ENCODE results near the gene RBBP7. TPM values are rescaled to one million over a fixed set of nuclear protein-coding genes. Genes with fewer than 3 reads are reported as not detected.

RBBP7 gene
- 234 and 235 TPM in 2 replicates for total RNA-seq
- long read RNA-seq, transcript RBBP7-204 (12 exons, 1,904 nt) = minor isoform, 20 of 1,005 reads
- long read RNA-seq, transcript RBBP7-203 (12 exons, 2,333 nt) = major isoform, 811 of 1,005 reads
- long read RNA-seq, transcript RBBP7-202 (12 exons, 2,036 nt) = minor isoform, 21 of 1,005 reads
- long read RNA-seq, partial matches to known transcripts = 29 of 1,005 reads
- long read RNA-seq, other reads (novel, unspliced or antisense) = 124 of 1,005 reads

GRCh38 chrX:16870095-16870861, at the start of gene RBBP7:
Gene RBBP7, minus strand, starts transcription at chrX:16870362. Its CDS starts 309 bp downstream, at chrX:16870053.
- H3K4me3 Mint-ChIP-seq (ENCODE audit: low read depth) = peak within 1 kb of the TSS; percentile 99
- peak; percentile 97 for DNase-seq (ENCODE audit: low spot score, unreplicated experiment)
- peaks cover 7% of the 10 kb centered on the region for H3K36me3 Mint-ChIP-seq (ENCODE audit: insufficient read depth)
- TF ChIP-seq CTCF (IDR thresholded peaks at IDR 0.05; ENCODE audit: unreplicated experiment) = no peak
- H3K27ac Mint-ChIP-seq = peak within 1 kb of the TSS; percentile 100
- H3K4me1 Mint-ChIP-seq (ENCODE audit: low read depth) = peaks cover 41% of the 10 kb centered on the region
- H3K27me3 Mint-ChIP-seq = peaks cover 6% of the 10 kb centered on the region
- no peaks in the 10 kb centered on the region for H3K9me3 Mint-ChIP-seq (ENCODE audit: low read depth)

DNA sequence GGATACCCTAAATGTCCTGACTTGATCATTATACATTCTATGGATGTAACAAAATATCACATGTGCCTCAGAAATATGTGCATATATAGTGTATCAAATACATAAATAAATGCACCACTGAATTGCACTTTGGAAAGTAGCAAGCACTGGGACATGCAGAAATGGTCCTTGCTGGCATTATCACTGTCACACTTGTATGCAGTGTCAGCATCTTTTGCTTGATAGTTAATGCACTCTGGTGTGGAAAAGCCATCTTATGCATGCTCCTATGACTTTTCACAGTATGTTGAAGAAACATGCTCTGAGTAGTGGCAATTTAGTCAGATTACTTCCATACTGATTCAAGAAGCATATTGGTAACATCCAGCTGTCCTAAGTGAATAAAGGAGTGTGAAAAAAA, 48.8 kb upstream of the RBBP7 start:
- no peak for TF ChIP-seq CTCF (IDR thresholded peaks at IDR 0.05; ENCODE audit: unreplicated experiment)
- H3K27me3 Mint-ChIP-seq = no peaks in the 10 kb centered on the region
- H3K4me1 Mint-ChIP-seq (ENCODE audit: low read depth) = peaks cover 2% of the 10 kb centered on the region
- no peak overlapping the region for H3K4me3 Mint-ChIP-seq (ENCODE audit: low read depth)
- no peak overlapping the region for H3K27ac Mint-ChIP-seq
- no peaks in the 10 kb centered on the region for H3K36me3 Mint-ChIP-seq (ENCODE audit: insufficient read depth)
- DNase-seq (ENCODE audit: low spot score, unreplicated experiment) = no peak
- H3K9me3 Mint-ChIP-seq (ENCODE audit: low read depth) = no peaks in the 10 kb centered on the region

- no peak overlapping the region for H3K27ac Mint-ChIP-seq
- no peak for TF ChIP-seq CTCF (IDR thresholded peaks at IDR 0.05; ENCODE audit: unreplicated experiment)
- H3K36me3 Mint-ChIP-seq (ENCODE audit: insufficient read depth) = no peaks in the 10 kb centered on the region
- H3K9me3 Mint-ChIP-seq (ENCODE audit: low read depth) = no peaks in the 10 kb centered on the region
- H3K27me3 Mint-ChIP-seq = no peaks in the 10 kb centered on the region
- H3K4me3 Mint-ChIP-seq (ENCODE audit: low read depth) = no peak overlapping the region
- peaks cover 2% of the 10 kb centered on the region for H3K4me1 Mint-ChIP-seq (ENCODE audit: low read depth)
- DNase-seq (ENCODE audit: low spot score, unreplicated experiment) = no peak
Measured at GRCh38 chrX:16917120-16917519, 47.0 kb upstream of the RBBP7 start.

GRCh38 chrX:16916561-16916960, 46.4 kb upstream of the RBBP7 start:
- no peaks in the 10 kb centered on the region for H3K27me3 Mint-ChIP-seq
- H3K36me3 Mint-ChIP-seq (ENCODE audit: insufficient read depth) = no peaks in the 10 kb centered on the region
- no peaks in the 10 kb centered on the region for H3K9me3 Mint-ChIP-seq (ENCODE audit: low read depth)
- H3K4me3 Mint-ChIP-seq (ENCODE audit: low read depth) = no peak overlapping the region
- H3K4me1 Mint-ChIP-seq (ENCODE audit: low read depth) = peaks cover 2% of the 10 kb centered on the region
- no peak overlapping the region for H3K27ac Mint-ChIP-seq
- TF ChIP-seq CTCF (IDR thresholded peaks at IDR 0.05; ENCODE audit: unreplicated experiment) = no peak
- no peak for DNase-seq (ENCODE audit: low spot score, unreplicated experiment)

DNA sequence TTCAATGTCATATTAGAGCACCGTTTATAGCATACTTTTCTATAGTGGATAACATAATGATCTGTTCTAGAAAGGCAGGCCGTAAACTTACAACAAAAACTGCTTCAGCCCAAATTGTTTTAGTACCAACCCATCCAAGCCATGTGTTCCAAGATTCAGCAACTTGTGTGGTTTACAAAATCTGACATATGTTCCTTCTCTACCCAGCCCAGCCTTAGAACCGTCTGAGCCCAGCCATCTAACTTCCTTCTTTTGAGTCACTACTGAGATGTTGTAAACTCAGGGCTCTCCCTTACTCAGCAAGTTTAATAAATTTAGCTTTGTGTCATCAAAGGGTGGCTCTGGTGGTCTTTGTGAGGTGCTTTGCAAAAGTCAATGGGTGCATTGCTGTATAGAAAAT, 43.9 kb upstream of the RBBP7 start:
- no peak for TF ChIP-seq CTCF (IDR thresholded peaks at IDR 0.05; ENCODE audit: unreplicated experiment)

More for the DNA sequence above, 43.9 kb upstream of the RBBP7 start:
- no peak overlapping the region for H3K4me3 Mint-ChIP-seq (ENCODE audit: low read depth)
- no peak overlapping the region for H3K27ac Mint-ChIP-seq
- peaks cover 2% of the 10 kb centered on the region for H3K4me1 Mint-ChIP-seq (ENCODE audit: low read depth)
- no peaks in the 10 kb centered on the region for H3K27me3 Mint-ChIP-seq
- DNase-seq (ENCODE audit: low spot score, unreplicated experiment) = no peak
- no peaks in the 10 kb centered on the region for H3K9me3 Mint-ChIP-seq (ENCODE audit: low read depth)
- no peaks in the 10 kb centered on the region for H3K36me3 Mint-ChIP-seq (ENCODE audit: insufficient read depth)

Measured in progenitor cell of endocrine pancreas (in vitro differentiated cells).